Fibroblast of pulmonary artery (primary cell): ENCODE data around the gene FIGN.

Experiments
- DNase-seq: peaks from one replicate; pipeline ENCODE4 v3.0.0-alpha.2; 2010; ENCODE audit warnings: low read depth
- H3K4me3 ChIP-seq: replicated peaks from 2 replicates; pipeline ENCODE4 v1.5.1; 2011; ENCODE audit warnings: low read depth, mild to moderate bottlenecking, control low read depth, low read length, moderate library complexity
- CTCF ChIP-seq: IDR thresholded peaks from 2 replicates; pipeline ENCODE4 v1.5.1; 2011; ENCODE audit warnings: mild to moderate bottlenecking, control low read depth, low read length, inconsistent platforms; ENCODE audit errors: missing control alignments

The FIGN gene

GRCh38 chr2:163756588-163756987, 20.8 kb upstream of the FIGN start:
- no peak overlapping the region for H3K4me3 ChIP-seq
- DNase-seq, result no peak
- no peak for TF ChIP-seq CTCF

- DNase-seq, result no peak
- H3K4me3 ChIP-seq, result no peak overlapping the region
- TF ChIP-seq CTCF, result no peak
Observed at GRCh38 chr2:163755366-163755765, 19.6 kb upstream of the FIGN start.

GRCh38 chr2:163753726-163754125, 17.9 kb upstream of the FIGN start:
- DNase-seq, result peak; percentile 25
- no peak overlapping the region for H3K4me3 ChIP-seq
- TF ChIP-seq CTCF, result no peak

GRCh38 chr2:163752267-163752666, 16.5 kb upstream of the FIGN start:
- H3K4me3 ChIP-seq, result no peak overlapping the region
- no peak for DNase-seq

GRCh38 chr2:163751696-163752095, 15.9 kb upstream of the FIGN start:
- no peak overlapping the region for H3K4me3 ChIP-seq
- no peak for DNase-seq
- no peak for TF ChIP-seq CTCF

More at GRCh38 chr2:163752267-163752666, 16.5 kb upstream of the FIGN start:
- no peak for TF ChIP-seq CTCF

GRCh38 chr2:163748420-163748819, 12.6 kb upstream of the FIGN start:
- DNase-seq, result peak; percentile 47
- H3K4me3 ChIP-seq, result no peak overlapping the region
- no peak for TF ChIP-seq CTCF

GRCh38 chr2:163741435-163741834, 5.6 kb upstream of the FIGN start:
- DNase-seq, result no peak
- H3K4me3 ChIP-seq, result no peak overlapping the region
- no peak for TF ChIP-seq CTCF
